Erythroblast (primary cell): ENCODE results near the gene UBE3C.

Experiments used
- GATA1 ChIP-seq: IDR thresholded peaks from 2 replicates; pipeline ENCODE4 v1.6.1; 2011; ENCODE audit warnings: low read depth, mild to moderate bottlenecking, control low read depth, low read length, moderate library complexity
- POLR2A ChIP-seq: IDR thresholded peaks from 2 replicates; pipeline ENCODE4 v1.6.1; 2011; ENCODE audit warnings: mild to moderate bottlenecking, low read length

DNA sequence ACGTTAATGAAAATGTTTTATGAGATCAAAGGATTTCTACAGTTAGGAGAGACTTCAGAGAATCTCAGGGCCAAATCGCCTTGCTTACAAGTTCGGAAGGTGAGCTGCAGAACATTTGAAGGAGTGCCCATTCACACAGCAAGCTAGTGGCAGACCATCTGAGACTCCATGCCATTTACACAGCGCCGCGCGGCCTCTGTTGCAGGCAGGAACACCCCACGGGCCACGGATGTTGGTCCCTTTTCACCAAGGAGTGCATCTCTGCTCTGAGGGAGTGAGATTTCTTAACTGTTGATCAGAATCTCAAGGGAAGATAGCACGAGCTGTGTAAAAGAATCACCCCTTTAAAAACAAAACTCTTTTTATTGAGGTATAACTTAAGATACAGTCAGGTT, 1.8 kb downstream of the UBE3C start:
- TF ChIP-seq POLR2A (no peak), GATA1 (no peak)
